ENCODE results near the gene VPS29. TPM values are rescaled to one million over a fixed set of nuclear protein-coding genes. Genes with fewer than 3 reads are reported as not detected.

Gene VPS29
- total and polyA plus RNA-seq, 9 of the 15 experiments (the other 6 are each of a cell fraction or from before 2014, with no cell fraction given), result 85.8 to 638 (median 272) TPM

DNA sequence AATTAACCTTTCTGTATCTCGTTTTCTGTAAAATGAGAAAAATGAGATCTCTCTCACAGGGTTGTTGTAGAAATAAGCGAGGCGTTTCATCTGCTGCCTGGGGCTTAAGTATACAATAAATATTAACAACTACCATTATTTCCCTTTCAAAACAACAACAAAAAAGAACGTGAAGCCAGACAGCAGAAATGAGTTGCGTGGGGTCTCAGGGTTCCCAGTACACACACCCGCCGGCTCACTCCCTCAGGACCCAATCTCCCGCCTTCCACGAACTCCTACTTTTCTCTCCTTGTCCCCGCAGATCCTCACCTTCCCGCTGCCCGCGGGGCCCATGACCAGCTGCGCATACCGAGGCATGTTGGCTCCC is 34.1 kb downstream of the VPS29 start (continued):
- TF ChIP-seq, protein P1, sequence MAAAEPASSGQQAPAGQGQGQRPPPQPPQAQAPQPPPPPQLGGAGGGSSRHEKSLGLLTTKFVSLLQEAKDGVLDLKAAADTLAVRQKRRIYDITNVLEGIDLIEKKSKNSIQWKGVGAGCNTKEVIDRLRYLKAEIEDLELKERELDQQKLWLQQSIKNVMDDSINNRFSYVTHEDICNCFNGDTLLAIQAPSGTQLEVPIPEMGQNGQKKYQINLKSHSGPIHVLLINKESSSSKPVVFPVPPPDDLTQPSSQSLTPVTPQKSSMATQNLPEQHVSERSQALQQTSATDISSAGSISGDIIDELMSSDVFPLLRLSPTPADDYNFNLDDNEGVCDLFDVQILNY (CRISPR knock-in tag; IDR thresholded peaks at IDR 0.05), result 0 out of 2 replicates have a peak, but pooled peaks have one; percentile 32
- TF ChIP-seq CSDE1 (IDR thresholded peaks at IDR 0.05) (no peak), KDM5B (IDR thresholded peaks at IDR 0.05; ENCODE audit: insufficient replicate concordance, low read depth, low read length) (peak; percentile 82), FOXP1 (CRISPR knock-in tag; IDR thresholded peaks at IDR 0.05) (0 out of 2 replicates have a peak, but pooled peaks have one; percentile 15), ASH1L (IDR thresholded peaks at IDR 0.05; ENCODE audit: borderline replicate concordance, low read depth, partially characterized antibody) (peak; percentile 16), PHF21A (IDR thresholded peaks at IDR 0.05; ENCODE audit: borderline replicate concordance, low read depth) (no peak), ZNF707 (CRISPR knock-in tag; conservative IDR thresholded peaks at IDR 0.05) (no peak), HDAC1 (IDR thresholded peaks at IDR 0.05) (peak; percentile 70 to 81), POLR3G (IDR thresholded peaks at IDR 0.05; ENCODE audit: extremely low read depth, insufficient read length, insufficient replicate concordance) (no peak), ZNF347 (CRISPR knock-in tag; IDR thresholded peaks at IDR 0.05; ENCODE audit: low read depth) (no peak), TAF7 (tag; IDR thresholded peaks at IDR 0.05) (peak; percentile 26; the same call in 1 of the 2 replicates), CHCHD3 (CRISPR knock-in tag; IDR thresholded peaks at IDR 0.05) (0 out of 2 replicates have a peak, but pooled peaks have one; percentile 36), STAG1 (CRISPR knock-in tag; IDR thresholded peaks at IDR 0.05; ENCODE audit: borderline replicate concordance) (no peak), NFIC (IDR thresholded peaks at IDR 0.05) (peak; percentile 36), SAP30 (IDR thresholded peaks at IDR 0.05; ENCODE audit: borderline replicate concordance, insufficient read depth, low read depth, low read length, poor library complexity, severe bottlenecking) (peak; percentile 88), PHF8 (IDR thresholded peaks at IDR 0.05; ENCODE audit: borderline replicate concordance, low read length) (peak; percentile 71; the same call in 1 of the 2 replicates)
- TF ChIP-seq, protein P2, sequence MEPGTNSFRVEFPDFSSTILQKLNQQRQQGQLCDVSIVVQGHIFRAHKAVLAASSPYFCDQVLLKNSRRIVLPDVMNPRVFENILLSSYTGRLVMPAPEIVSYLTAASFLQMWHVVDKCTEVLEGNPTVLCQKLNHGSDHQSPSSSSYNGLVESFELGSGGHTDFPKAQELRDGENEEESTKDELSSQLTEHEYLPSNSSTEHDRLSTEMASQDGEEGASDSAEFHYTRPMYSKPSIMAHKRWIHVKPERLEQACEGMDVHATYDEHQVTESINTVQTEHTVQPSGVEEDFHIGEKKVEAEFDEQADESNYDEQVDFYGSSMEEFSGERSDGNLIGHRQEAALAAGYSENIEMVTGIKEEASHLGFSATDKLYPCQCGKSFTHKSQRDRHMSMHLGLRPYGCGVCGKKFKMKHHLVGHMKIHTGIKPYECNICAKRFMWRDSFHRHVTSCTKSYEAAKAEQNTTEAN (CRISPR knock-in tag; IDR thresholded peaks at IDR 0.05), result no peak
- TF ChIP-seq, protein P3, sequence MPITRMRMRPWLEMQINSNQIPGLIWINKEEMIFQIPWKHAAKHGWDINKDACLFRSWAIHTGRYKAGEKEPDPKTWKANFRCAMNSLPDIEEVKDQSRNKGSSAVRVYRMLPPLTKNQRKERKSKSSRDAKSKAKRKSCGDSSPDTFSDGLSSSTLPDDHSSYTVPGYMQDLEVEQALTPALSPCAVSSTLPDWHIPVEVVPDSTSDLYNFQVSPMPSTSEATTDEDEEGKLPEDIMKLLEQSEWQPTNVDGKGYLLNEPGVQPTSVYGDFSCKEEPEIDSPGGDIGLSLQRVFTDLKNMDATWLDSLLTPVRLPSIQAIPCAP (CRISPR knock-in tag; IDR thresholded peaks at IDR 0.05; ENCODE audit: borderline replicate concordance), result no peak
- TF ChIP-seq, protein P4, sequence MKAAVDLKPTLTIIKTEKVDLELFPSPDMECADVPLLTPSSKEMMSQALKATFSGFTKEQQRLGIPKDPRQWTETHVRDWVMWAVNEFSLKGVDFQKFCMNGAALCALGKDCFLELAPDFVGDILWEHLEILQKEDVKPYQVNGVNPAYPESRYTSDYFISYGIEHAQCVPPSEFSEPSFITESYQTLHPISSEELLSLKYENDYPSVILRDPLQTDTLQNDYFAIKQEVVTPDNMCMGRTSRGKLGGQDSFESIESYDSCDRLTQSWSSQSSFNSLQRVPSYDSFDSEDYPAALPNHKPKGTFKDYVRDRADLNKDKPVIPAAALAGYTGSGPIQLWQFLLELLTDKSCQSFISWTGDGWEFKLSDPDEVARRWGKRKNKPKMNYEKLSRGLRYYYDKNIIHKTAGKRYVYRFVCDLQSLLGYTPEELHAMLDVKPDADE (conservative IDR thresholded peaks at IDR 0.05; ENCODE audit: control insufficient read depth, low read depth, low read length), result peak; percentile 28; the same call in 1 of the 2 replicates
- TF ChIP-seq, protein P5, sequence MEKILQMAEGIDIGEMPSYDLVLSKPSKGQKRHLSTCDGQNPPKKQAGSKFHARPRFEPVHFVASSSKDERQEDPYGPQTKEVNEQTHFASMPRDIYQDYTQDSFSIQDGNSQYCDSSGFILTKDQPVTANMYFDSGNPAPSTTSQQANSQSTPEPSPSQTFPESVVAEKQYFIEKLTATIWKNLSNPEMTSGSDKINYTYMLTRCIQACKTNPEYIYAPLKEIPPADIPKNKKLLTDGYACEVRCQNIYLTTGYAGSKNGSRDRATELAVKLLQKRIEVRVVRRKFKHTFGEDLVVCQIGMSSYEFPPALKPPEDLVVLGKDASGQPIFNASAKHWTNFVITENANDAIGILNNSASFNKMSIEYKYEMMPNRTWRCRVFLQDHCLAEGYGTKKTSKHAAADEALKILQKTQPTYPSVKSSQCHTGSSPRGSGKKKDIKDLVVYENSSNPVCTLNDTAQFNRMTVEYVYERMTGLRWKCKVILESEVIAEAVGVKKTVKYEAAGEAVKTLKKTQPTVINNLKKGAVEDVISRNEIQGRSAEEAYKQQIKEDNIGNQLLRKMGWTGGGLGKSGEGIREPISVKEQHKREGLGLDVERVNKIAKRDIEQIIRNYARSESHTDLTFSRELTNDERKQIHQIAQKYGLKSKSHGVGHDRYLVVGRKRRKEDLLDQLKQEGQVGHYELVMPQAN (IDR thresholded peaks at IDR 0.05; ENCODE audit: borderline replicate concordance), result peak; percentile 75

Data from K562 (cell line).